Stimulated activated CD8-positive, alpha-beta memory T cell treated with anti-CD3 and anti-CD28 coated beads, Interleukin-15, amount 100 ng/mL, for 48 hours (primary cell): ENCODE measurements around the gene SYNGAP1.

Experiments used
- DNase-seq, 2 donors: peaks; one replicate each; pipeline ENCODE4 v3.0.0-alpha.2; 2020; ENCODE audit warnings: low read depth in 2 of 2

Gene SYNGAP1

DNA sequence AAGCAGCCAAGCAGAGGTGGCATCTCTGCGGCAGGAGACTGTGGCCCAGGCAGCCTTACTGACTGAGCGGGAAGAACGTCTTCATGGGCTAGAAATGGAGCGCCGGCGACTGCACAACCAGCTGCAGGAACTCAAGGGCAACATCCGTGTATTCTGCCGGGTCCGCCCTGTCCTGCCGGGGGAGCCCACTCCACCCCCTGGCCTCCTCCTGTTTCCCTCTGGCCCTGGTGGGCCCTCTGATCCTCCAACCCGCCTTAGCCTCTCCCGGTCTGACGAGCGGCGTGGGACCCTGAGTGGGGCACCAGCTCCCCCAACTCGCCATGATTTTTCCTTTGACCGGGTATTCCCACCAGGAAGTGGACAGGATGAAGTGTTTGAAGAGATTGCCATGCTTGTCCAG is 15.0 kb upstream of the SYNGAP1 start:
- DNase-seq, result no peak

DNA sequence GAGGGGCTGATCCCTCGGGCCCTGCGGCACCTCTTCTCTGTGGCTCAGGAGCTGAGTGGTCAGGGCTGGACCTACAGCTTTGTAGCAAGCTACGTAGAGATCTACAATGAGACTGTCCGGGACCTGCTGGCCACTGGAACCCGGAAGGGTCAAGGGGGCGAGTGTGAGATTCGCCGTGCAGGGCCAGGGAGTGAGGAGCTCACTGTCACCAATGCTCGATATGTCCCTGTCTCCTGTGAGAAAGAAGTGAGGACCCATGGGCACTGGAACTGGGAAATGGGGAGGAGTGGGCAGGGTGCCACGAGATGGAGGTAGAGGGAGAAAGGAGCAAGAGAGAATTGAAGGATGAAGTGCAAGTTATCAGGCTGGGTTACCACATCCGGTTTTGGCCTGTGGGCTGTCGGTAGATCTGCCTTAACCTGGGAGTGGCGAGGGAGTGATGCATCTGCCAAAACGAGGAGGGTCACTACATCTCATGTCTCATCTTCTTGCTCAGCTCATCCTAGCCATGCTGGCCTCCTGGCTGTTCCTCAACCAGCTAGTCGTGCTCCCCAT is 14.4 kb upstream of the SYNGAP1 start:
- no peak for DNase-seq

DNA sequence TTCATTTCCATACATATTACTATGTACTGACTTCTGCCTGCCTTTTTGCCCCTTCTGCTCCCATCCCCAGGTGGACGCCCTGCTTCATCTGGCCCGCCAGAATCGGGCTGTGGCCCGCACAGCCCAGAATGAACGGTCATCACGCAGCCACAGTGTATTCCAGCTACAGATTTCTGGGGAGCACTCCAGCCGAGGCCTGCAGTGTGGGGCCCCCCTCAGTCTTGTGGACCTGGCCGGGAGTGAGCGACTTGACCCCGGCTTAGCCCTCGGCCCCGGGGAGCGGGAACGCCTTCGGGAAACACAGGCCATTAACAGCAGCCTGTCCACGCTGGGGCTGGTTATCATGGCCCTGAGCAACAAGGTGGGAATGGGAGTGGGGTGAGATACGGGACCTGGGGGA is 13.7 kb upstream of the SYNGAP1 start:
- no peak for DNase-seq

DNA sequence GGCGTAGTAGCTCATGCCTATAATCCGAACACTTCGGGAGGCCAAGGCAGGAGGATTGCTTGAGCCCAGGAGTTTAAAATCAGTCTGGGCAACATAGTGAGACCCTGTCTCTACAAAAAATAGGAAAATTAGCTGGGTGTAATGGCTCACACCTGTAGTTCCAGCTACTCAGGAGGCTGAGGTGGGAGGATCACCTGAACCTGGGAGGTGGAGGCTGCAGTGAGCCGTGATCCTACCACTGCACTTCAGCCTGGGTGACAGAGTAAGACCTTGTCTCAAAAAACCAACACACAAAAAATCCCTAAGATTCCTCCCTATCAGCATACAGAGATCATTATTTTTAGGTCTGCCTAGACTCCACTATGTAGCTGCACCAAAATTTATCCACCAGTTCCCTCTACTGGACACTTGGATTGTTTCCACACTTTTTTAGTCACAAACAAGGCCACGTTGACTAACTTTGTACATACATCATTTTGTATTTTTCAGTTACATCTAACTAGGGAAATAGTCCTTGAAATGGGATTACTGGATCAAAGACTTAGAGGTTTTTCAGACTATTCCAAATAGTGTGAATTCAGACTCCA is 12.6 kb upstream of the SYNGAP1 start:
- DNase-seq, result no peak

DNA sequence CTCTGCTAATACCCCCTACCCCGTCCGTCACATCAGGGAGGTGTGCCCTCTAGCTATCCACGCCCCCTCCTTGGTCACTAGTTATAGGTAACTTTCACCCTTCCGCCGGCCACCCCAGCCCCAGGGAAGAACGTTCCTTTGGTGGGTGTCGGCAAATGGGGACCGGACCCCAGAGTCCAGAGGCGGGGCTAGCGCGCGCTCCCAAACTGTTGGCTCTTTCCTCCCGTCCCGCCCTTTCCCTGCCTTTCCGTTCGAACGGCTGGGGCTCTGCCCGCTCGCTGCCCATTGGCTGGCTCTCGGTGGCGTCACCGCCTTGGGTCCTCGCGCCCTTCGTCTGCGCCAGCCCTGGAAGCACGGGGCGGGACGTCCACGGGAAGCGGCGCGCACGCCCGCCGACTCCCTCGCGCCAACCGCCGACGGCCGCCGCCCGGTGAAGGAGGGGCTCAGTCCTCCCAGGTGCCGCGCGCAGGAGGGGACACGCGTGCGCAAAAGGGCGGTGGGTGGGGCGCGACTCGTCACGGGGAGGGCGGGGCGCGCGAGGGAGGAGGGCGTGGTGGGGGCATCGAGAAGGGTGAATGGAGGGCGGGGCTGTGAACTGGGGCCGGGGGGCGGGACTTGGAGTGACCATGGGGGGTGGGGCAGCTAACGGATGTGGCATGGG is 9.7 kb upstream of the SYNGAP1 start:
- peak; percentile 98 for DNase-seq

DNA sequence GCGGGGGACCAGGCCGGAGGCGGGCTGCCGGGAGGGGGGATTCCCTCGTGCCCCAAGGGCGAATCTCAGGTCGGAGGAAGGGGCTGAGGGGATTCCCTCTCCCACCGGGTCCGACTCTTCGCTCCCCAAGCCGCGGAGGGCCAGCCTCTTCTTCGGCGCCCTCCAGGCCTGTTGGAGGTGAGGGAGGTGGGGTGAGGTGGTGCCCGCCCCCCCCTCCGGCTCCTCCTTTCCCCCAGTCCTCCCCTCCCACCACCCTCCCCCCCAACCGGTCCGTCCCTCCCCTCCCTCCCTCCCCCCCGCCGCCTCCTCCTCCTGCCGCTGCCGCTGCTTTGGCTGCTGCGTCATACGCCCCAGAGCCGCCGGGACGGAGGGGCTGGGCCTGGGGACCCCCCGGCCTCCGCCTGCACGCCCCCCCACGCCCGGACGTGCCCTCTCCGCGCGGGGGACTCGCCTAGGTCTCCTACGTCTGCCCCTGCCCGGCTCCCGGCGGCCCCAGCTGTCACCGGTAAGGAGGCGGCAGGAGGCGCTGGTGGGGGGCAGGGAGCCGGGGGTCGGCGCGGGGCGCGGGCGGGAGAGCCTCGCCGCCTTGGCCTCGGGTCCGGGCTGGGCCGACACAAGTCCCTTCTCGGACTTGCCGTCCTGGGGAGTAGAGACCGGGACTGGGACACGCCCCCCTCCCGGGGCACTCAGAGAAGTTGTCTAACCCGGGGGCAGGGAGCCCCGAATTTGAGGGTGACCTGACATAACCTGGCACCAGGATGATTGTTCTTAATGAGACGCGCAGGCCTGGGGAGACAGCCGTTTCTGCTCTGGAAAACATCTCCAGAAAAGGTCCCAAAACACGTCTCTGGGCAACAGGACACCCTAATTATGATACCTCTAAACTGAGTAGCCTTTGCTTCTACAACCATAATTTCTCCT is 8.9 kb upstream of the SYNGAP1 start, which contains the start of gene PHF1:
Gene PHF1, plus strand, starts transcription at position 304 of the 921 bp plus-strand sequence. CDS start 1,250 bp downstream, outside the sequence.
- DNase-seq, result no peak

DNA sequence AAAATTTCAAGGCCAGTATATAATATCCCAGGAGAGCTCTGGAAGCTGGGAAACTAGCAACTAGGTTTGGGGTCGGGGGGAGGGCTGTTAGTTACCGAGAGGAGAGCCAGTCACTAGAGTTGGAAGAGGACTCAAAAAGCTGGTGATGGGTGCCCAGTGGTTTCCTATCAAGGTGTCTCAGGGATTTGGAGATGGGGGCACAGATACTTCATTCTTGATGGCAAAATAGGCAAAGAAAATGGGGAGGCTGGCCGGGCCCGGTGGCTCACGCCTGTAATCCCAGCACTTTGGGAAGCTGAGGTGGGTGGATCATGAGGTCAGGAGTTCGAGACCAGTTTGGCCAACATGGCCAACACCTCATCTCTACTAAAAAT is 8.2 kb upstream of the SYNGAP1 start:
- no peak for DNase-seq

DNA sequence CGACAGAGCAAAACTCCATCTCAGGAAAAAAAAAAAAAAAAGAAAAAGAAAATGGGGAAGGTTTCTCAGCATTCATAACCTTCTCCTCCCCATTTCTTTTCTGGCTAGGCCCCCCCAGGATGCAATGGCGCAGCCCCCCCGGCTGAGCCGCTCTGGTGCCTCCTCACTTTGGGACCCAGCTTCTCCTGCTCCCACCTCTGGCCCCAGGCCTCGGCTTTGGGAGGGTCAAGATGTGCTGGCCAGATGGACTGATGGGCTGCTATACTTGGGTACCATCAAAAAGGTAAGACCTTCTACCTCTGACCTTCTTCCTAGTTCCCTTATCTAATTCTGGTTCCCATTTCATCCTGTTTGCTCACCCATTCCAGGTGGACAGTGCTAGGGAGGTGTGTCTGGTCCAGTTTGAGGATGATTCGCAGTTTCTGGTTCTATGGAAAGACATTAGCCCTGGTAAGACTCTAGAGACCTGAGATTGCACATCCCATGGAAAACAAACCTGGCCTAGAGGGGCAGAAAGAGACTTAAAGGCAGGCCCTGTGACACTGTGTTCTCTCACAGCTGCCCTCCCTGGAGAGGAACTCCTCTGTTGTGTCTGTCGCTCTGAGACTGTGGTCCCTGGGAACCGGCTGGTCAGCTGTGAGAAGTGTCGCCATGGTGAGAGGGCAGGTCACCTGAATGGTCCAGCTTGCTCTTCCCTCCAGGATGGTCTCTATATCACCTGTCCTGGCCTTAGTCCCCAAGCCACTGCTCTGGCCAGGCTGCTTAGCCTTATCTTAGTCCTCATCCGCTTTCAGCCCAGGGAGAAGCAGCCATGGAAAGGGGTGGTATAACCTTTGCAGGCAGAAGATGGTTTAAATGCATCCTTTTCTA is 7.5 kb upstream of the SYNGAP1 start:
- no peak for DNase-seq

DNA sequence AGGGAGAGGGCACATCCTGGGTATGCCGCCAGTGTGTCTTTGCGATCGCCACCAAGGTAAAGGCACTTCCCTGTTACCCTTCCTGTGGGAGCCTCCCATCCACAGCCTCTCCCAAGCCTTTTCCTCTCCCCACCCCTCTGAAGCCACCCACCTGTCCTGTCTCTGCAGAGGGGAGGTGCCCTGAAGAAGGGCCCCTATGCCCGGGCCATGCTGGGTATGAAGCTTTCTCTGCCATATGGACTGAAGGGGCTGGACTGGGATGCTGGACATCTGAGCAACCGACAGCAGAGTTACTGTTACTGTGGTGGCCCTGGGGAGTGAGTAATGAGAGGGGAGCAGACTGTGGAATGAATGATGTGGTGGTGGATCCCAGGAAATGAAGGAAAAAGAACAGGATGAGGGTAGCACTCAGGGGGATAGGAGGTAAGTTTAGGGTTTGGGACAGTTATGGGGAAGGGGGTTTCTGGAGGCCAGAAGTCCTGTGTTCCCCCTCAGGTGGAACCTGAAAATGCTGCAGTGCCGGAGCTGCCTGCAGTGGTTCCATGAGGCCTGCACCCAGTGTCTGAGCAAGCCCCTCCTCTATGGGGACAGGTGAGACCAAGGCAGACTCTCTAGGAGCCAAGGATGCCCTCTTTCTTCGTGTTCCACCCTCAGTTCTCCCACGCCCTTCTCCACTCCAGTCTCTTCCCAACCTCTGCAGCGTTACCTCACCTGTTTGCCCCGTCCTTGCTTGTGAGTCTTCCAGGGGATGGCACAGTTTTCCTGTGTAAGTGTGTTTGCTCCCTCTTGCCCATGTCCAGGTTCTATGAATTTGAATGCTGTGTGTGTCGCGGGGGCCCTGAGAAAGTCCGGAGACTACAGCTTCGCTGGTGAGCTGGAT is 6.4 kb upstream of the SYNGAP1 start:
- DNase-seq, result no peak

DNA sequence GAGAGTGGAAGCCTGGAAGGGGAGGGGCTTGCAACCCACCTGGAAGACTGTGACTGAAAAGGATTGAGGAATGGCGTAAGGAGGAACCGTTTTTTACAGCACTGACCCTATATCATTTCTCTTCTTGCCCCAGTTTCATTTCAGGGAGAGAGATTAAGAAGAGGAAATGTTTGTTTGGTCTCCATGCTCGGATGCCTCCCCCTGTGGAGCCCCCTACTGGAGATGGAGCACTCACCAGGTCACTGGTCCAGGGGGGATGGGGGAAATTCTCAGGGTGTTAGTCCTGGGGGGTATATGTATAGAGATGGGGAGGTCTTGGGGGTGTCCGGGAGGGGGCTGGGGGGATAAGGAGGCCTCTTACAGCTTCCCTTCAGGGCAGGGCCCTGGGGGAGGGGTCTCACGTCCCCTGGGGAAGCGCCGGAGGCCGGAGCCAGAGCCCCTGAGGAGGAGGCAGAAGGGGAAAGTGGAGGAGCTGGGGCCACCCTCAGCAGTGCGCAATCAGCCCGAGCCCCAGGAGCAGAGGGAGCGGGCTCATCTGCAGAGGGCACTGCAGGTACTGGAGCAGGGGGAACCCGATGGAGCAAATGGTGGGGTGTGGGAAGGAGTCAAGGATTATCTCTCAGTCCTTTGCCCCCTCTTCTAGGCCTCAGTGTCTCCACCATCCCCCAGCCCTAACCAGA is 5.1 kb upstream of the SYNGAP1 start:
- no peak for DNase-seq

DNA sequence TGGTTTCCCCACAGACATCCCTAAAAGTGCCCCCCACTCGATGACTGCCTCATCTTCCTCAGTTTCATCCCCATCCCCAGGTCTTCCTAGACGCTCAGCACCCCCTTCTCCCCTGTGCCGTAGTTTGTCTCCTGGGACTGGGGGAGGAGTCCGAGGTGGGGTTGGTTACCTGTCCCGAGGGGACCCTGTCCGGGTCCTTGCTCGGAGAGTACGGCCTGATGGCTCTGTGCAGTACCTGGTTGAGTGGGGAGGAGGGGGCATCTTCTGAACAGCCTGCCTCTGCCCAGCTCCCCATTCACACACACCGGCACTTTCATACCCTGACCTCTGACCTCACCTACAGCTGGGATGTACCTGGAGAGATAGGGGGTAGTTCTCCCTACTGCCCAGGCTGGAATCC is 4.0 kb upstream of the SYNGAP1 start:
- no peak for DNase-seq

DNA sequence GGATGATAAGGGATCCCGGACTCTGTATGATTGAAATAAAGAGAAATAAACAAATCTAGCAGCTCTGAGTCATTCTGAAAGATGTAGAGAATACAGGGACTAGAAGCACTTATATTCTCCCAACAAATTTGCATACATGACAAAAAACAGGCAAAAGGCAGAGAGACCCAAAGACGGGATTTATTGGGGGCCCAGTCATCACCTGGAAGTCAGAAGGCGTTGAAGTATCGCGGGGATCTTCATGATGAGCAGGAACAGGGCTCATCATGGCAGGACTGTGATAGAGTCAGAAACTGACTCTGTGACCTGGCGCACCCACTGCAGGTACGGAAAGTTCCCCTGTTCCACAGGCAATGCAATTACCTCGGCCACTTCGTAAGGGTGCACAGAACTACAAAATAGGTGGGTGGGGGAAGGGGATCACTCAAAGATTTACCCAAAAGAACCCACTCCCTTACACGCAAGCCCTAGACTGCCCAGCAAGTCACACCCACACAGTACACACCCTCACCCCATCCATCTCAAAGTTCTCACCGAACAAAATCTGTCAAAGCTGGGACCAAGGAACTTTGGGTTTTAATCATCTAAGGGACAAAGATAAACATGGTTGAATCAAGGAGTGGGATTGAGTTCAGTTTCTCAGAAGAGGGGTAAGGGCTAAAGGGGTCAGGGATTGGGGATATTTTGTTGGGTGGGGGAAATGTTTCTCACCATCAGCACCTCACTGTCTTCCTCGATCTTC is 3.3 kb upstream of the SYNGAP1 start:
- DNase-seq, result no peak

DNA sequence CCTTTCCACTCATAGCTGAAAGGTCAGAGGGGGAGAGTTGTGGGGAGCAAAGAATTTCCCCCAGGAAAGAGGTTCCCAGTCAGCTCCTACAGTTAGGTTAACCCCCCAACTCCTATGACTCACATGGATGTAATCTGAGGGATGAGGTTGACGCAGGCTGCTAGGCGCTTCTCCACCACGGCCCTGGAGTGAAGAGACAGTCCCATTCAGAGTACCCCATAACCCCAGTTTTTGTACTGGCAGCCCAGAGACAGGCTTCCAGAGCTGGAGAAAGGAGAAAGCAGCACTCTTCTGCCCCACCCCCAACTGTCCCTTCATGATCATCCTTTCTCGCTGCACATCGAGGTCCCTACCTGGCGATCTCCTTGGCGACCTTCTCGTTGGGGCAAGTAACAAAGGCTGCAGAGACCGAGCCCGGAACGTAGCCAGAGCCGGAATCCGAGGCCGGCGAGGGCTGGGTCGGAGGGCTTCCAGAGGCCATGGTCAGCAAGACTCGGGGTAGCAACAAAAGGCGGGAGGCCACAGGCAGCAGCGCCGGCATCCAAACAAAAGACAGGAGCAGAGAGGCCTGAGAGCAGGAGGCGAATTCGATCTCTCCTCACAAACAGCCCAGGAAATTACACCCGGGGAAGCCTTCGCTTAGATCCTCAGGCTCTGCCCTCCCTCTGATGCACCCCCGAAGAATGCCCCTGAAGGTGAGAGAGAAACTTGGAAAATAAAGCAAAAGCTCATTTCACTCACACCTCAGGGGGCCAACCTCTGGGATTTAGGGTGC is 2.5 kb upstream of the SYNGAP1 start:
- DNase-seq, result no peak

DNA sequence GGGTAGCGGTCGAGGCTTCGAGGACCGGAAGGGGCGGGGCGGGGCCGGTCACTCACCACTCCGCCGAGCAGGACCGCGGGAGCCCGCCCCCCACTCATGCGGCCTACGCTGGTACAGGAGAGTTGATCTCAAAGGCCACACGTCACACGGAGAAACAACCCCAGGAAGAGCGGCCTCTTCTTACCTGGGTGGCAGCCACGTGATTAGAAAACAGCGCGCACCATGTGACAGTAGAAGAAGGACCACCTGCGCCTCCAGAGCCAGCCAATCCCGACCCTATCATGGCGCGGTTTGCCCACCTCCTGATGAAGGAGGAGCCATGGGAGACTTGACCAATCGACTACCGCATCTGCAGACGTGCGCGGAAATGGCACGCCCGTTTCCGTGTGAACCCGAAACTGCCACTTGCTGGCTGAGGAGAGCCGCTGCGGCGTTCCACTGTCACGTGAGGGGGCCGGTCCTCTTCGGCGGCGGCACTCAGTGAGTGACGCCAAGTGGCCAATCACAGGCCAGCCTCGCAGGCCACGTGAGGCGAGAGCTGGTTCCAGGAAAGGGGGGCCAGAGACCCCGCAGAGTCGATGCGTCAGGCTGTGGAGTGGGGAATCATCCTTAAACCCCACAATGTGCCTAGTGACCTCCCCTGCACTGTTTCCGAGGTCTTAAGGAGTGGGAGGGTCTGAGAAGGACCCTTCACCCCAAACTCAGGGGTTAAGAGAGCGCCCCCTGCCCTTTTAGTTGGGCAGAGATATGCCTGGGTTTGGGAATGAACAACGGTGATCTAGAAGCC is 1.8 kb upstream of the SYNGAP1 start, which contains the start of gene CUTA:
Gene CUTA, minus strand, starts transcription at position 205 of the 787 bp plus-strand sequence. Its CDS starts 107 bp downstream, at position 98.
- peak; percentile 99 for DNase-seq

DNA sequence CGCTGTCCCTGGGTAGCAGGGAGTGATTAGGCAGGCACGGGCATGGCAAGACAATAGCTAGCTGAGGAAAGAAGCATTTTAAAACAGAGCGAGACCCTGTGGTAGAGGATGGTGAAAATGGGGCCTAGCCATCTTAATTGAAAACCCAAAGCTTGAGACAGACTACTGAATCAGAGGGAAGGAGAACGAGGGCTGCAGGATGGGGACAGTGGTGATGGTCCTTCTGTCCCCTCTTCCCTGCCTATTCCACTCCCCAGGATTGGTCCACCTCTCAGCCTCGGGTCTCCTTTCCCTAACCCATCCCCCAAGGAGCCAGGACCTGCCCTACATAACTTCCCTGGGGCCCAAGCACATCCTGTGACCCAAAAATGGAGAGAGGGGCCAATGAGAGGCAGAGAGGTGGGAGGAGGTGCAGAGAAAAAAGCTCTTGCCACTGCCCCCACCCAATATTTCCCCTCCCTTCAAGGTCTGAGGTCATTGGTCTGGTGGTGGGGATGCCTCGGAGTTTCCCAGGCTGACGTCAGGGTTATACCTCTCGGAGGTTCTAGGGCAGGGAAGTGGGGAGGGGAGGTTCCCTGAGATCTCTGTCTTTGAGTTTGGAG is 1.1 kb upstream of the SYNGAP1 start:
- peak in 1 of 2 donors; percentile 57 for DNase-seq

DNA sequence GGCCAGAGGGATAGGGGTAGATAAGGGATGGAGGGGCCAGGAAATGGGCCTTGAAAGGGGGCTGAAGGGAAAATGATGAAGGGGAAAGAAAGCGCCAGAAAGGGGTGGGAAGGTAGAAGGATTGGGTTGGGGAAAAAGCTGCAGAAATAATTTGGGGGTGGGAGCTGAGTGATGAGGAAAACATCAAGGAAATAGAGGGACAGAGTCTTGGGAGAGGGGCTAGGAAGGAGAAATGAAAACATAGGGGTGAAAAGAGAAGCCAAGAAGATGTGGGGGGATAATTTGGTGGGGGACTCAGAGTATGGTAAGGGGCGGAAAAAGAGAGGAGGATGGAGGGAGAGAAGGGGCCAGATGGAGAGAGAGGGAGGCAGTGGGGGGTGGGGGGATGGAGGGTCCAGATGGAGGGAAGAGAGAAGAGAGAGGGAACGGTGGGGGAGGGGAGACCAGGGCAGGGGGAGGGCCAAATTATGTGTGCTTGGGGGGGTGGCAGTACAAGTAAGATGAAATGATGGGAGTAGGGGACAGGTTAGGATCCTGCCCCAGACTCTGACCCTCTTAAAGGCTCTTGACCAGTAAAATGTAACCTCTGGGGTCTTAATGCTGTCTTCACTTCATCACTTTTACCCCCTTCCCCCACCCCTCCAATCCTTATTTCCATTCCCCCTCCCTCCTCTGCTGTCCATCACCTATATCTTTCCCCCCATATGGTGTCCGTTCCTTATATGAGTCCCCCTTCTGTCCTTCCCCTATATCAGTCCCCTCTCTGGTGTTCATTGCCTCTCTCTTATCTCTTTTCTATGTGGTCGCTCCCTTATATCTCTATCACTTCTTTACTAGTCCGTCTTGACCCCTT is 852 bp downstream of the SYNGAP1 start:
- DNase-seq, result no peak
